Neural cell (in vitro differentiated cells): ENCODE data around the gene MEIOB.

Experiments used
- EZH2 ChIP-seq: fragments of 200-600, 300-800 bp; shearing (Covaris generic), sonication (generic); IDR thresholded peaks from 2 replicates; pipeline ENCODE4 v1.6.1; 2014; ENCODE audit warnings: antibody characterized with exemption, low read length, borderline replicate concordance, mild to moderate bottlenecking; ENCODE audit not compliant: insufficient read depth, poor library complexity, severe bottlenecking
- TAF1 ChIP-seq: IDR thresholded peaks from 2 replicates; pipeline ENCODE4 v1.6.1; 2012; ENCODE audit warnings: low read depth

GRCh38 chr16:1862394-1862793 is 9.6 kb downstream of the MEIOB start:
- TF ChIP-seq TAF1 (no peak), EZH2 (no peak)
